K562 (cell line): ENCODE data around the gene SRP72. TPM values are rescaled to one million over a fixed set of nuclear protein-coding genes. Genes with fewer than 3 reads are reported as not detected.
A peak's percentile ranks its signal among the peaks of the same experiment; 100 is the strongest.

Source experiments
- BDP1 ChIP-seq: IDR thresholded peaks from 3 replicates; pipeline ENCODE4 v1.6.1; 2011; ENCODE audit not compliant: insufficient read length, insufficient read depth
- CBX8 ChIP-seq: fragments of 200-600 bp; sonication (generic); IDR thresholded peaks from 2 replicates; pipeline ENCODE4 v1.6.1; 2012; ENCODE audit warnings: borderline replicate concordance, mixed run types, low read depth, mild to moderate bottlenecking, moderate library complexity, mixed read lengths, low read length, control low read depth, inconsistent platforms; ENCODE audit not compliant: poor library complexity, severe bottlenecking; ENCODE audit errors: extremely low read depth
- COPS2 ChIP-seq: fragments of 450-650 bp; conservative IDR thresholded peaks from 2 replicates; pipeline ENCODE4 v1.6.1; 2016; ENCODE audit warnings: mild to moderate bottlenecking, moderate library complexity
- CTBP1 ChIP-seq: fragments of 450-650 bp; IDR thresholded peaks from 2 replicates; pipeline ENCODE4 v1.6.1; 2016; ENCODE audit warnings: borderline replicate concordance
- HSF4 ChIP-seq: fragments of 250-450 bp; sonication (Bioruptor Pico); IDR thresholded peaks from 2 replicates; pipeline ENCODE4 v2.1.2; 2022; ENCODE audit warnings: mild to moderate bottlenecking, moderate library complexity, borderline replicate concordance
- LCOR ChIP-seq: sonication (generic); formaldehyde crosslinking; IDR thresholded peaks from 2 replicates; pipeline ENCODE4 v1.8.0; 2022; ENCODE audit warnings: mild to moderate bottlenecking, missing genetic modification reagents
- MAFK ChIP-seq: IDR thresholded peaks from 2 replicates; pipeline ENCODE4 v1.6.1; 2011; ENCODE audit warnings: low read length, improper control_type of control experiment
- NFRKB ChIP-seq: fragments of 450-650 bp; IDR thresholded peaks from 2 replicates; pipeline ENCODE4 v1.6.1; 2016; ENCODE audit warnings: low read depth
- POLR2H ChIP-seq: IDR thresholded peaks from 2 replicates; pipeline ENCODE4 v1.6.1; 2016; ENCODE audit warnings: missing genetic modification characterization, low read depth, mild to moderate bottlenecking, control low read depth, missing compliant biosample characterization, moderate library complexity
- SETDB1 ChIP-seq: IDR thresholded peaks from one replicate; pipeline ENCODE4 v1.6.1; 2012; ENCODE audit warnings: low read length, control low read depth, inconsistent platforms
- SOX6 ChIP-seq: fragments of 450-650 bp; IDR thresholded peaks from 2 replicates; pipeline ENCODE4 v1.6.1; 2014; ENCODE audit warnings: mild to moderate bottlenecking
- SP2 ChIP-seq: IDR thresholded peaks from 2 replicates; pipeline ENCODE4 v1.6.1; 2011; ENCODE audit warnings: mild to moderate bottlenecking, low read depth, low read length, moderate library complexity; ENCODE audit not compliant: poor library complexity, severe bottlenecking; ENCODE audit errors: extremely low read depth
- SUPT5H ChIP-seq: fragments of 450-650 bp; IDR thresholded peaks from 2 replicates; pipeline ENCODE4 v1.6.1; 2016
- TAF15 ChIP-seq: fragments of 200-400 bp; formaldehyde crosslinking; IDR thresholded peaks from 2 replicates; pipeline ENCODE4 v1.6.1; 2017; ENCODE audit warnings: mild to moderate bottlenecking, low read depth, low read length, moderate library complexity
- TCFL5 ChIP-seq: fragments of 250-450 bp; sonication (Bioruptor Pico); conservative IDR thresholded peaks from 2 replicates; pipeline ENCODE4 v1.6.1; 2021; ENCODE audit warnings: mild to moderate bottlenecking, moderate library complexity, matching md5 sums
- ZNF165 ChIP-seq: fragments of 250-450 bp; sonication (Bioruptor Pico); IDR thresholded peaks from 2 replicates; pipeline ENCODE4 v1.4.0; 2020; ENCODE audit warnings: borderline replicate concordance
- ZNF23 ChIP-seq: fragments of 250-450 bp; sonication (Bioruptor Pico); IDR thresholded peaks from 2 replicates; pipeline ENCODE4 v1.4.0; 2020; ENCODE audit warnings: mild to moderate bottlenecking
- polyA plus RNA-seq, 8 experiments: library from polyadenylated mRNA; depleted of rRNA in 4 of 8; stranded (reverse) in 5 of 8; unstranded in 3 of 8; fragments of >200 nt; fragmentation: Nextera tagmentation in 2 of 8; fragmentation: Illumina TruSeq in 1 of 8; extraction: Ambion mirVana in 2 of 8; extraction: Trizol in 1 of 8; gene quantifications; 2 replicates each; pipeline versions ENCODE4 v1.2.1 to v1.2.3, GENCODE V29; 2011 to 2014; ENCODE audit warnings: inconsistent platforms in 1 of 8, missing spikeins in 1 of 8
- total RNA-seq, 7 experiments: library from RNA; depleted of rRNA in 6 of 7; stranded (reverse); fragments of >200 nt in 6 of 7; fragmentation: Illumina TruSeq in 2 of 7; extraction: Trizol in 2 of 7; gene quantifications; 2 replicates each; pipeline versions ENCODE4 v1.2.1 to v1.2.3, GENCODE V29; 2011 to 2021; ENCODE audit warnings: low replicate concordance in 1 of 7
- TF ChIP-seq, protein P1 (sequence below), 2 experiments: IDR thresholded peaks; 2 replicates each; pipeline ENCODE4 v1.6.1; 2011; ENCODE audit warnings: borderline replicate concordance in 1 of 2, control low read depth in 1 of 2, low read depth in 1 of 2, low read length in 1 of 2, mild to moderate bottlenecking in 1 of 2, mixed read lengths in 1 of 2, moderate library complexity in 1 of 2; ENCODE audit not compliant: insufficient read depth in 1 of 2, insufficient read length in 1 of 2, poor library complexity in 1 of 2, severe bottlenecking in 1 of 2; ENCODE audit errors: extremely low read depth in 1 of 2
- TF ChIP-seq, protein P2 (sequence below): fragments of 450-650 bp; IDR thresholded peaks from 2 replicates; pipeline ENCODE4 v1.6.1; 2016; ENCODE audit warnings: antibody characterized with exemption
- TF ChIP-seq, protein P3 (sequence below): fragments of 250-450 bp; sonication (Bioruptor Pico); IDR thresholded peaks from 2 replicates; pipeline ENCODE4 v1.6.1; 2021; ENCODE audit warnings: mild to moderate bottlenecking
- TF ChIP-seq, protein P4 (sequence below): sonication (generic); formaldehyde crosslinking; IDR thresholded peaks from 2 replicates; pipeline ENCODE4 v1.8.0; 2022; ENCODE audit warnings: mild to moderate bottlenecking, missing genetic modification reagents
- TF ChIP-seq, protein P5 (sequence below): fragments of 250-450 bp; sonication (Bioruptor Pico); IDR thresholded peaks from 2 replicates; pipeline ENCODE4 v1.8.0; 2021; ENCODE audit warnings: borderline replicate concordance, mild to moderate bottlenecking, moderate library complexity; ENCODE audit not compliant: poor library complexity, severe bottlenecking
- TF ChIP-seq, protein P6 (sequence below): sonication (generic); formaldehyde crosslinking; IDR thresholded peaks from 2 replicates; pipeline ENCODE4 v1.8.0; 2022; ENCODE audit warnings: missing genetic modification reagents, mild to moderate bottlenecking, borderline replicate concordance

Gene SRP72
- total and polyA plus RNA-seq, 9 of the 15 experiments (the other 6 are each of a cell fraction or from before 2014, with no cell fraction given): 124 to 341 (median 202) TPM

DNA sequence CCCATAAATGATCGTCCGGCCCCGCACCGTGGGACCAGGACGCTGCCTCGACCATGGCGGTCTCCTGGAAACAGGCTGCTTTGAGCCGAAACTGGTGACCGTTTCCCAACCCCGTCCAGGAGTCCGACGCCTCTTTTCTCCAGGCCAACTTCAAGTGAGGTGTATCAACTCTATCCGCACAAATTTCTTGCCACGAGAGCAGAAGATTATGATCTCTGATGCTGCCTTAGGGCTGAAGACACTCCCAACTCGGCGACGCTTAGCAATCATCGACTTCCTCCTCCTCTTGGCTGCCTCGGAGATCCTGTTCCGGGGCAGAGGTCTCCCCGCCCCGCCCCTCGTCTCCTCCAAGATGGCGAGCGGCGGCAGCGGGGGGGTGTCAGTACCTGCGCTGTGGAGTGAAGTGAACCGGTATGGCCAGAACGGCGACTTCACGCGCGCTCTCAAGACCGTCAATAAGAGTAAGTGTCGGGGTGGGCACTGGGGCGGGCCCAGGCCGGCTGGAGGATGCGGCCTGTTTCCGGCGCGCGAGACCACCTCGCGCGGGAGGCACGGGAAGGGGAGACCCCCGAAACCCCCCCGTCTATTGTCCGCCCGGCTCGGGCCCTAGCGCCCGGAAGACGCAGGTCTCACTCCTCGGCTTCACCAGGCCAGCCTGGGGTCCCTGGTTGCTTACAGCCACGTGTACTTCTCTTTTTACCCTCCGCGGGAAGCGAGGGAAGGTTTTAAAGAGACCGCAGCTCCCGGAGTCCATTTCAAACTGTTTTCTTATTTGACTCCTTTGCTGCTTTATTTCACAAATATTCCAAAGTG is at the start of gene SRP72 (continued):
- TF ChIP-seq, protein P1, sequence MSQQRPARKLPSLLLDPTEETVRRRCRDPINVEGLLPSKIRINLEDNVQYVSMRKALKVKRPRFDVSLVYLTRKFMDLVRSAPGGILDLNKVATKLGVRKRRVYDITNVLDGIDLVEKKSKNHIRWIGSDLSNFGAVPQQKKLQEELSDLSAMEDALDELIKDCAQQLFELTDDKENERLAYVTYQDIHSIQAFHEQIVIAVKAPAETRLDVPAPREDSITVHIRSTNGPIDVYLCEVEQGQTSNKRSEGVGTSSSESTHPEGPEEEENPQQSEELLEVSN (IDR thresholded peaks at IDR 0.05; ENCODE audit: borderline replicate concordance in 1 of 2, extremely low read depth in 1 of 2, insufficient read depth in 1 of 2, insufficient read length in 1 of 2, low read depth in 1 of 2, low read length in 1 of 2, poor library complexity in 1 of 2, severe bottlenecking in 1 of 2): peak in 1 of 2 experiments; percentile 44
- TF ChIP-seq LCOR (CRISPR knock-in tag) (0 out of 2 replicates have a peak, but pooled peaks have one; percentile 18), SP2 (no peak), ZNF23 (CRISPR knock-in tag) (no peak), CTBP1 (peak; percentile 60; the same call in 1 of the 2 replicates), TCFL5 (CRISPR knock-in tag) (no peak), NFRKB (peak; percentile 76; the same call in 1 of the 2 replicates), ZNF165 (no peak), BDP1 (no peak), SETDB1 (no peak), MAFK (no peak), POLR2H (peak; percentile 97), COPS2 (no peak), CBX8 (no peak), SUPT5H (peak; percentile 97), SOX6 (peak; percentile 44; the same call in 1 of the 2 replicates), HSF4 (no peak), TAF15 (no peak)
- TF ChIP-seq, protein P2, sequence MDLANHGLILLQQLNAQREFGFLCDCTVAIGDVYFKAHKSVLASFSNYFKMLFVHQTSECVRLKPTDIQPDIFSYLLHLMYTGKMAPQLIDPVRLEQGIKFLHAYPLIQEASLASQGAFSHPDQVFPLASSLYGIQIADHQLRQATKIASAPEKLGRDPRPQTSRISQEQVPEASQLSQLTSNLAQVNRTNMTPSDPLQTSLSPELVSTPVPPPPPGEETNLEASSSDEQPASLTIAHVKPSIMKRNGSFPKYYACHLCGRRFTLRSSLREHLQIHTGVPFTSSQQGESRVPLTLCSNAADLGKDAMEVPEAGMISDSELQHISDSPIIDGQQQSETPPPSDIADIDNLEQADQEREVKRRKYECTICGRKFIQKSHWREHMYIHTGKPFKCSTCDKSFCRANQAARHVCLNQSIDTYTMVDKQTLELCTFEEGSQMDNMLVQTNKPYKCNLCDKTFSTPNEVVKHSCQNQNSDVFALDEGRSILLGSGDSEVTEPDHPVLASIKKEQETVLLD: no peak
- TF ChIP-seq, protein P3, sequence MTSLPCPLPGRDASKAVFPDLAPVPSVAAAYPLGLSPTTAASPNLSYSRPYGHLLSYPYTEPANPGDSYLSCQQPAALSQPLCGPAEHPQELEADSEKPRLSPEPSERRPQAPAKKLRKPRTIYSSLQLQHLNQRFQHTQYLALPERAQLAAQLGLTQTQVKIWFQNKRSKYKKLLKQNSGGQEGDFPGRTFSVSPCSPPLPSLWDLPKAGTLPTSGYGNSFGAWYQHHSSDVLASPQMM (CRISPR knock-in tag): no peak
- TF ChIP-seq, protein P4, sequence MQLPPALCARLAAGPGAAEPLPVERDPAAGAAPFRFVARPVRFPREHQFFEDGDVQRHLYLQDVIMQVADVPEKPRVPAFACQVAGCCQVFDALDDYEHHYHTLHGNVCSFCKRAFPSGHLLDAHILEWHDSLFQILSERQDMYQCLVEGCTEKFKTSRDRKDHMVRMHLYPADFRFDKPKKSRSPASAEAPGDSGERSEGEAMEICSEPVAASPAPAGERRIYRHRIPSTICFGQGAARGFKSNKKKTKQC: no peak
- TF ChIP-seq, protein P5, sequence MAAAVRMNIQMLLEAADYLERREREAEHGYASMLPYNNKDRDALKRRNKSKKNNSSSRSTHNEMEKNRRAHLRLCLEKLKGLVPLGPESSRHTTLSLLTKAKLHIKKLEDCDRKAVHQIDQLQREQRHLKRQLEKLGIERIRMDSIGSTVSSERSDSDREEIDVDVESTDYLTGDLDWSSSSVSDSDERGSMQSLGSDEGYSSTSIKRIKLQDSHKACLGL (CRISPR knock-in tag): peak; percentile 68
- TF ChIP-seq, protein P6, sequence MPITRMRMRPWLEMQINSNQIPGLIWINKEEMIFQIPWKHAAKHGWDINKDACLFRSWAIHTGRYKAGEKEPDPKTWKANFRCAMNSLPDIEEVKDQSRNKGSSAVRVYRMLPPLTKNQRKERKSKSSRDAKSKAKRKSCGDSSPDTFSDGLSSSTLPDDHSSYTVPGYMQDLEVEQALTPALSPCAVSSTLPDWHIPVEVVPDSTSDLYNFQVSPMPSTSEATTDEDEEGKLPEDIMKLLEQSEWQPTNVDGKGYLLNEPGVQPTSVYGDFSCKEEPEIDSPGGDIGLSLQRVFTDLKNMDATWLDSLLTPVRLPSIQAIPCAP (CRISPR knock-in tag): no peak
